ENCODE results near the gene DEPP1.

DEPP1 gene

GRCh38 chr10:44979281-44980191 lies 927 bp upstream of the DEPP1 start:
- peaks cover 37% of the 10 kb centered on the region for H3K4me1 ChIP-seq
- no peaks in the 10 kb centered on the region for H3K27me3 ChIP-seq (ENCODE audit: low read depth)
- DNase-seq (ENCODE audit: low spot score in 2 of 2), result no peak
- in situ Hi-C loops (cut with MboI; ENCODE audit: low sequenced_read_pairs), result no loop called here
- no peaks in the 10 kb centered on the region for H3K36me3 ChIP-seq (replicated peaks)
- no peaks in the 10 kb centered on the region for H3K9me3 ChIP-seq
- H3K4me3 ChIP-seq, result no peak overlapping the region

DNA sequence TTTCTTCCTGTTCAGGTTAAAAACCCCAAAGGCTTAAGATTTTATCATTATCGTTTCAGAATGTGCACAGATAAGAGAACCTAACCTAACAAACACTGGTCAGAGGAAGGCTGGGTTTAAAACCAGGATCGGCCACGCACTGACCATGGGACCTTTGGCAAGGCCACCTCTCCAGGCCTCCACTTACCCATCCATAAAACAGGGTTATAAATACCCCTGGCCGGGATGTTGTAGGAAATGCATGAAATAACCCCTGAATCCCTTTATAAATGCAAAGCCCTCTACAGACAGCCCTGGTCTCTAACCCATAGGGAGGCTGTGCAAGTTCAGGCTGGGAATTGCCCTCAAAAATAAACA lies 418 bp downstream of the DEPP1 start:
- Histone ChIP-seq H3K36me3 (replicated peaks) (no peaks in the 10 kb centered on the region), H3K9me3 (no peaks in the 10 kb centered on the region), H3K27me3 (ENCODE audit: low read depth) (no peaks in the 10 kb centered on the region), H3K4me3 (peak overlapping the region; percentile 24), H3K4me1 (peaks cover 49% of the 10 kb centered on the region)
- DNase-seq (ENCODE audit: low spot score in 2 of 2), result no peak
- in situ Hi-C loops (cut with MboI; ENCODE audit: low sequenced_read_pairs), result no loop called here

DNA sequence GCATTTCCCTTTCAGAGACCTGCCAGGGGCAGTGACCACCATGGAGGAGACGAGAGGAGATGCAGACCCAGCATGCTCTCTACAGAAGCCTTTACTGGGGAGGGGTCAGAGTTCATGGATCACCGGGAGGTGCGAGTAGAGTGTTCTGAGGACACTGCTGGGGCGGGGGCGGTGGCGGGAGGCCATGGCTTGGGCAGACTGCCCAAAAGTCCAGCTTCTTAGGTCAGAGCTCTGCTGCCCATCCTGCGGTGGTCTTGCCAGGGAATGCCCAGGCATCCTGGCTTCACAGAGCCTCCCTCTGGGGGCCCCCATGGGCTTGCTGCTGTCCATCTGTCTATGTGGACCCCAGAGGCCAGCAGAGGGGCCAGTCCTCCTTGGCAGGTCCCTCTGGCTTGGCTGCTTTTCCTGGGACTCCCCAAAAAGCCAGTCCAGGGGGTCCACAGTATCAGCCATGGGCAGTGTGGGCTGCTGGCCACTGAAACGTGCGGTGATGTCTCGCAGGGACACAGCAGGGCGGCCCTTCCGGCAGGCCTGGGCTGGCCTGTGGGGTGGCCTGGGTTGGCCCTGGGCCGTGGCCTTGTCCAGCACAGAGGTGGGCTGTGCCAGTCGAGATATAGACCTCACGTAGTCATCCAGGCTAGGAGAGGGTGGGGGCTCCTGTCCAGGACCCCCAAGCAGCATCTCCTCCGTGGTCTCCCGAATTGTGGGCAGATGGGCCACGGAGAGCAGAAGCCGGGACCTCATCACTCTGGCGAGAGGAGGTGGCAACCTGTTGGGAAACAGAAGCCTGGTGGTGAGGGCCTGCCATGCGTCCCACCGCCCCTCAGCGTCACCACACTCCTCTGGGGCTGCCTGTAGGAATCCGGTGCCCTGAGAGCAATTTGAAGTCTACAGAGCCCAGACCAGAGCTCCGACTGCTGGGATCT lies 1.1 kb downstream of the DEPP1 start:
- DNase-seq (ENCODE audit: low spot score in 2 of 2), result no peak
- Histone ChIP-seq H3K4me1 (peaks cover 49% of the 10 kb centered on the region), H3K9me3 (no peaks in the 10 kb centered on the region), H3K27me3 (ENCODE audit: low read depth) (no peaks in the 10 kb centered on the region), H3K36me3 (replicated peaks) (no peaks in the 10 kb centered on the region), H3K4me3 (peak overlapping the region; percentile 24; the same call in 1 of the 2 replicates)
- in situ Hi-C loops (cut with MboI; ENCODE audit: low sequenced_read_pairs), result no loop called here

DNA sequence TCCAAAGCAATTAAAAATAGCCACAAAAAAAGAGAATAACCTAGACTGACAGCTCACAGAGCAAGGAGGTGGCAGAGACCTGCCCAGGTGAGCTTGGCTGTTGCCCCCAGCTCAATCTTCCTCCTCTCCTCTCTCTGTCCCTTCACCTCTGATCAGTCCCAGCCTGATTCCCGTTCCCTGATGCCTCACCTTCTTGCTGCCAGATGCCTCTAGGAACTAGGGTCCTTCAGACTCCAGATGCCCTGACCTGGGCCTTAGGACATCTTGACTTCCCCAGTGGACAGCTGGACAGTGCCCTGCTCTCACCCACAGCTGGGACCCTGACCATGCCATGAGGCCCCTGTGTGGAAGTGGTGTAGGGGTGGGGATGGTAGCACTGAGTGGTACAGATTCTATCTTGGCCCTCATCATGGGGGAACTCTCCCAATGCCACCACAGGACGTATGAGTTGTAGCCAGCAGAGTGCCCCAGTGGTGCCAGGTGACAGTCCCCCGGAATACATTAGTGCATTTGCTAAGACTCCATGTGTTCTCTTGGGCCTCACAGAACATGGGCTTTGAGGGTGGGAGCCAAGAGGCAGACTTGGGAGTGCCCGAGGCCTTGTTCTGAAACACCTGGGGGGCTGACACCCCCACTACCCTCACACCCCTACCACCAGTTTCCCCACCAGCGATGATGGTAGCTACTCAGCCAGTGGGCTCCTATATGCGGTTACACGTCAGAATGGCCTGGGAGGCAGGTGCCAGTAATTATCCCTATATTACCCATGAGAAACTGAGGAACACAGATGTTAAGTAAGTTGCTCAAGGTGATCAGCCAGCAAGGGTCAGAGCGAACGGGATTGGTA lies 2.0 kb downstream of the DEPP1 start:
- in situ Hi-C loops (cut with MboI; ENCODE audit: low sequenced_read_pairs), result no loop called here
- no peak overlapping the region for H3K4me3 ChIP-seq
- H3K4me1 ChIP-seq, result peaks cover 49% of the 10 kb centered on the region
- no peaks in the 10 kb centered on the region for H3K27me3 ChIP-seq (ENCODE audit: low read depth)
- DNase-seq (ENCODE audit: low spot score in 2 of 2), result no peak
- no peaks in the 10 kb centered on the region for H3K36me3 ChIP-seq (replicated peaks)
- H3K9me3 ChIP-seq, result no peaks in the 10 kb centered on the region

GRCh38 chr10:44975431-44976331 lies 2.9 kb downstream of the DEPP1 start:
- Histone ChIP-seq H3K4me1 (peaks cover 47% of the 10 kb centered on the region), H3K9me3 (no peaks in the 10 kb centered on the region), H3K27me3 (ENCODE audit: low read depth) (no peaks in the 10 kb centered on the region), H3K36me3 (replicated peaks) (no peaks in the 10 kb centered on the region), H3K4me3 (no peak overlapping the region)
- in situ Hi-C loops (cut with MboI; ENCODE audit: low sequenced_read_pairs), result no loop called here
- DNase-seq (ENCODE audit: low spot score in 2 of 2), result peak; percentile 68 to 82

- no peaks in the 10 kb centered on the region for H3K9me3 ChIP-seq
- in situ Hi-C loops (cut with MboI; ENCODE audit: low sequenced_read_pairs), result no loop called here
- H3K27me3 ChIP-seq (ENCODE audit: low read depth), result no peaks in the 10 kb centered on the region
- H3K4me1 ChIP-seq, result peaks cover 40% of the 10 kb centered on the region
- no peaks in the 10 kb centered on the region for H3K36me3 ChIP-seq (replicated peaks)
- DNase-seq (ENCODE audit: low spot score in 2 of 2), result peak; percentile 51 to 74
- peak overlapping the region; percentile 22 for H3K4me3 ChIP-seq
These were observed 3.8 kb downstream of the DEPP1 start for GRCh38 chr10:44974628-44975430.

GRCh38 chr10:44974082-44974627 lies 4.5 kb downstream of the DEPP1 start:
- H3K4me1 ChIP-seq, result peaks cover 37% of the 10 kb centered on the region
- in situ Hi-C loops (cut with MboI; ENCODE audit: low sequenced_read_pairs), result no loop called here
- no peak overlapping the region for H3K4me3 ChIP-seq

GRCh38 chr10:44973323-44974081 lies 5.1 kb downstream of the DEPP1 start:
- Histone ChIP-seq H3K4me3 (no peak overlapping the region), H3K27me3 (ENCODE audit: low read depth) (no peaks in the 10 kb centered on the region), H3K36me3 (replicated peaks) (no peaks in the 10 kb centered on the region), H3K9me3 (no peaks in the 10 kb centered on the region), H3K4me1 (peaks cover 31% of the 10 kb centered on the region)
- in situ Hi-C loops (cut with MboI; ENCODE audit: low sequenced_read_pairs), result no loop called here
- DNase-seq (ENCODE audit: low spot score in 2 of 2), result peak in 1 of 2 experiments; percentile 39

More at GRCh38 chr10:44974082-44974627, 4.5 kb downstream of the DEPP1 start:
- Histone ChIP-seq H3K36me3 (replicated peaks) (no peaks in the 10 kb centered on the region), H3K9me3 (no peaks in the 10 kb centered on the region), H3K27me3 (ENCODE audit: low read depth) (no peaks in the 10 kb centered on the region)
- no peak for DNase-seq (ENCODE audit: low spot score in 2 of 2)

GRCh38 chr10:44972874-44973306 lies 5.7 kb downstream of the DEPP1 start:
- Histone ChIP-seq H3K36me3 (replicated peaks) (no peaks in the 10 kb centered on the region), H3K27me3 (ENCODE audit: low read depth) (no peaks in the 10 kb centered on the region), H3K9me3 (no peaks in the 10 kb centered on the region), H3K4me1 (peaks cover 25% of the 10 kb centered on the region), H3K4me3 (no peak overlapping the region)
- DNase-seq (ENCODE audit: low spot score in 2 of 2), result no peak
- in situ Hi-C loops (cut with MboI; ENCODE audit: low sequenced_read_pairs), result no loop called here

DNA sequence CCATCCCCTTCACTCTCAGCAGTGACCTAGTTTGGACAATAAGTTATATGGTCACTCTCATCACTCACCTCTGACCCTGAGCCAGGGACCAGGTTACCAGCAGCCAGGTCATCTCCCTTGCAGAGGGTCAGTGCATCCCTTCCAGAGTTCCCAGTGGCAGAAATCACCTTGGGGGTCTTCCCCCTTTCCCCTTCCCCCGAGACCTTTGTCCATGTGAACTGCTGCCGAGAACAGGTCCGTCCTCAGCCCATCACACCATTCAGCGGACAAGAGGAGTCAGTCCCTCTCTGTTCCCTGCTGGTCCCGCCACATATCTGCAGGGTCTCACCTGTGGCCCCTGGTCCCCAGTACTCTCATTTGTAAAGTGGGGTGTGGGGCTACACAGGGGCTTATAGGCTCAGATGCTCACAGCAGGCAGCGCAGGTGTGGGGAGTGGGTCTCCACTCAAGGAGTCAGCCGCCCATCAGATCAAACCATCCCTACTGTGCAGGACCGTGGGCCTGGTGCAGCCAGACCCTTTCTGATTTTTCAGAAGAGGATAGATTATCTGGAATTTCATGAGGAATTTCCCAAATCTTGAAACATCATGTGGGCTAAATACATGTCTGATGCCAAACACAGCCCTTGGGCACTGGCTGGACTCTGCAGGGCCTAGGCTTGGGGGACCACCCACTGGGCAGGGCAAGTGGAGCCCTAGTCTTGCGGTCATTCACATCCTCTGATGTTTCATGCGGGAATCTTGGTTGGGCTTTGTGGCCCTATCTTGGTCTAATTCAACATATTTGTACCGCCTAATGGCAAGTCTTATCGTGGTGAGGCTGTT lies 6.5 kb downstream of the DEPP1 start:
- H3K27me3 ChIP-seq (ENCODE audit: low read depth), result no peaks in the 10 kb centered on the region
- no peak for DNase-seq (ENCODE audit: low spot score in 2 of 2)
- H3K4me3 ChIP-seq, result no peak overlapping the region
- peaks cover 23% of the 10 kb centered on the region for H3K4me1 ChIP-seq
- in situ Hi-C loops (cut with MboI; ENCODE audit: low sequenced_read_pairs), result no loop called here
- no peaks in the 10 kb centered on the region for H3K9me3 ChIP-seq
- H3K36me3 ChIP-seq (replicated peaks), result no peaks in the 10 kb centered on the region

DNA sequence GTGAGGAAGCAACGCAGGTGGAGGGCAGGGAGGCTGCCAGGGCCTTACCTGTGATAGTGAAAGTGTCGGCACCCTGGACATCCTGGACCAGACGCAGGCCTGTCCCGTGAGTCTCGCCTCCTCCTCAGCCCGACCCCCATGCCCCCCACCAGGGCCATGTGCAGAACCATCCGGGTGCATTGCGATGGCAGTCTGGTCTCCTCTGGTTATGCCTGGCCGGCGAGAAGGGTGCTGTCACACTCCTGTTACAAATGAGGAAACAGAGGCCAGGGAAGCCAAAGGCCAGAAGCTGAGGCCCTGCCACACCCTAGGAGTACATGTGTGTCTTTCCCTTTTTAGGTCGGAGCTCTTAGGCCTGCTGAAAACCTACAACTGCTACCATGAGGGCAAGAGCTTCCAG lies 7.2 kb downstream of the DEPP1 start:
- no peaks in the 10 kb centered on the region for H3K36me3 ChIP-seq (replicated peaks)
- no peaks in the 10 kb centered on the region for H3K27me3 ChIP-seq (ENCODE audit: low read depth)
- H3K4me3 ChIP-seq, result no peak overlapping the region
- H3K4me1 ChIP-seq, result peaks cover 23% of the 10 kb centered on the region
- no peak for DNase-seq (ENCODE audit: low spot score in 2 of 2)
- H3K9me3 ChIP-seq, result no peaks in the 10 kb centered on the region
- in situ Hi-C loops (cut with MboI; ENCODE audit: low sequenced_read_pairs), result no loop called here

Data from HAP-1 (cell line).